Effector CD4-positive, alpha-beta T cell (primary cell): ENCODE data around the gene MAFG.
A peak's percentile ranks its signal among the peaks of the same experiment; 100 is the strongest.

Source experiments
- DNase-seq: peaks from one replicate; pipeline ENCODE4 v3.0.0-alpha.2; 2020

Gene MAFG

GRCh38 chr17:81935709-81936084 lies 8.2 kb upstream of the MAFG start:
- DNase-seq: no peak

- DNase-seq: no peak
These were observed 7.5 kb upstream of the MAFG start for GRCh38 chr17:81934850-81935708.

- DNase-seq: no peak
These were observed 6.7 kb upstream of the MAFG start for GRCh38 chr17:81934098-81934757.

GRCh38 chr17:81933178-81933699 lies 5.7 kb upstream of the MAFG start:
- DNase-seq: no peak

GRCh38 chr17:81932333-81932983 lies 4.9 kb upstream of the MAFG start:
- DNase-seq: no peak

- no peak for DNase-seq
These were observed 4.2 kb upstream of the MAFG start for GRCh38 chr17:81931557-81932332.

GRCh38 chr17:81931189-81931556 lies 3.6 kb upstream of the MAFG start:
- DNase-seq: no peak

- no peak for DNase-seq
These were observed 2.9 kb upstream of the MAFG start for GRCh38 chr17:81930142-81931125.

GRCh38 chr17:81929253-81930141 lies 2.0 kb upstream of the MAFG start:
- DNase-seq: no peak

GRCh38 chr17:81928544-81929252 lies 1.2 kb upstream of the MAFG start:
- DNase-seq: no peak

GRCh38 chr17:81927152-81927652 lies 333 bp downstream of the MAFG start:
- DNase-seq: no peak

- peak; percentile 44 for DNase-seq
These were observed 934 bp downstream of the MAFG start for GRCh38 chr17:81926451-81927151.

GRCh38 chr17:81925860-81926450 lies 1.6 kb downstream of the MAFG start:
- no peak for DNase-seq

GRCh38 chr17:81924557-81925532 lies 2.7 kb downstream of the MAFG start:
- DNase-seq: no peak

GRCh38 chr17:81923302-81924260 lies 4.0 kb downstream of the MAFG start:
- DNase-seq: no peak
